H1 (cell line): Measurements from ENCODE around the gene CD47. TPM values are rescaled to one million over a fixed set of nuclear protein-coding genes. Genes with fewer than 3 reads are reported as not detected.

Source experiments
- CTCF ChIA-PET: fragments of 300-600 bp; sonication (Branson Sonifier 250); formaldehyde crosslinking; loops from one replicate; lab custom pipeline; 2021; ENCODE audit not compliant: partially characterized antibody; lab: Charles Lee
- POLR2A ChIA-PET: fragments of 300-600 bp; sonication (Branson Sonifier 250); formaldehyde crosslinking; loops from one replicate; lab custom pipeline; 2021; ENCODE audit warnings: inconsistent platforms; ENCODE audit not compliant: partially characterized antibody; lab: Charles Lee
- DNase-seq, 2 experiments: peaks; one replicate each; pipeline versions ENCODE4 v3.0.0 to v3.0.0-alpha.2; 2010 to 2022; ENCODE audit warnings: low spot score in 2 of 2, low read depth in 1 of 2, mixed read lengths in 1 of 2
- FAIRE-seq: peaks from 2 replicates; lab custom pipeline; 2011; peaks lifted over from hg19 to GRCh38; lab: Jason Lieb, UNC
- H2AFZ ChIP-seq: 2 replicates; pipeline ENCODE4 v1.8.1; 2012; ENCODE audit warnings: low read length, inconsistent platforms
- H2AK5ac ChIP-seq: 2 replicates; pipeline ENCODE4 v1.6.1; 2013; ENCODE audit warnings: low read depth, low read length
- H2BK120ac ChIP-seq: replicated peaks from 2 replicates; pipeline ENCODE3; 2013; ENCODE audit warnings: low read depth, low read length, inconsistent platforms
- H2BK12ac ChIP-seq: 2 replicates; pipeline ENCODE4 v1.6.1; 2013; ENCODE audit warnings: low read depth, low read length
- H2BK15ac ChIP-seq: 2 replicates; pipeline ENCODE4 v1.6.1; 2013; ENCODE audit warnings: low read length
- H2BK20ac ChIP-seq: 2 replicates; pipeline ENCODE4 v1.6.1; 2013; ENCODE audit warnings: low read length
- H2BK5ac ChIP-seq: 2 replicates; pipeline ENCODE4 v1.6.1; 2013; ENCODE audit warnings: low read depth, low read length
- H3K14ac ChIP-seq: 2 replicates; pipeline ENCODE4 v1.6.1; 2013; ENCODE audit warnings: inconsistent platforms; ENCODE audit not compliant: insufficient read length
- H3K18ac ChIP-seq: 2 replicates; pipeline ENCODE4 v1.6.1; 2013; ENCODE audit warnings: low read length; ENCODE audit errors: extremely low read depth
- H3K23ac ChIP-seq: 2 replicates; pipeline ENCODE4 v1.6.1; 2013; ENCODE audit warnings: inconsistent platforms; ENCODE audit not compliant: insufficient read length
- H3K23me2 ChIP-seq: 2 replicates; pipeline ENCODE4 v1.6.1; 2013; ENCODE audit warnings: low read depth, low read length
- H3K27ac ChIP-seq: 2 replicates; pipeline ENCODE4 v1.6.1; 2011; ENCODE audit warnings: low read depth, low read length, inconsistent platforms
- H3K27me3 ChIP-seq, 4 experiments: replicated peaks in 1 of 4; 1 replicate in 1 of 4; 2 replicates in 3 of 4; pipeline versions ENCODE4 v1.6.1 to v1.8.1; 2011 to 2013; ENCODE audit warnings: low read length in 3 of 4, mild to moderate bottlenecking in 3 of 4, inconsistent platforms in 2 of 4, mixed read lengths in 2 of 4, moderate library complexity in 1 of 4; ENCODE audit not compliant: control insufficient read depth in 3 of 4, insufficient read depth in 3 of 4; ENCODE audit errors: extremely low read depth in 1 of 4
- H3K36me3 ChIP-seq, 4 experiments: 2 replicates each; pipeline versions ENCODE4 v1.6.1 to v1.8.1; 2011 to 2013; ENCODE audit warnings: mild to moderate bottlenecking in 4 of 4, low read length in 3 of 4, moderate library complexity in 2 of 4, control low read depth in 1 of 4, inconsistent platforms in 1 of 4; ENCODE audit not compliant: insufficient read depth in 4 of 4, control insufficient read depth in 2 of 4
- H3K4ac ChIP-seq: replicated peaks from 2 replicates; pipeline ENCODE3; 2013; ENCODE audit warnings: low read length, low read depth, mixed read lengths, inconsistent platforms; ENCODE audit not compliant: insufficient read length
- H3K4me1 ChIP-seq, 4 experiments: replicated peaks in 1 of 4; 1 replicate in 1 of 4; 2 replicates in 3 of 4; pipeline versions ENCODE4 v1.6.1 to v1.8.1; 2011 to 2013; ENCODE audit warnings: low read length in 3 of 4, inconsistent platforms in 2 of 4, mixed read lengths in 1 of 4; ENCODE audit not compliant: insufficient read depth in 4 of 4, control insufficient read depth in 3 of 4
- H3K4me2 ChIP-seq, 2 experiments: 2 replicates each; pipeline versions ENCODE4 v1.6.1 to v1.8.1; 2011 to 2013; ENCODE audit warnings: low read depth in 2 of 2, low read length in 2 of 2, control low read depth in 1 of 2, inconsistent platforms in 1 of 2, mild to moderate bottlenecking in 1 of 2; ENCODE audit not compliant: insufficient read depth in 1 of 2
- H3K4me3 ChIP-seq, 4 experiments: fragments of 200-600, 300-600 bp in 1 of 4; sonication (generic), shearing (Covaris generic), sonication (Bioruptor Twin) in 1 of 4; 2 replicates each; pipeline versions ENCODE4 v1.5.1 to v1.8.1; 2011 to 2016; ENCODE audit warnings: low read length in 4 of 4, low read depth in 3 of 4, control low read depth in 2 of 4, inconsistent platforms in 2 of 4, mild to moderate bottlenecking in 2 of 4, mixed read lengths in 1 of 4, moderate library complexity in 1 of 4; ENCODE audit not compliant: insufficient read depth in 2 of 4; ENCODE audit errors: extremely low read depth in 1 of 4
- H3K56ac ChIP-seq: replicated peaks from 2 replicates; pipeline ENCODE3; 2013; ENCODE audit warnings: low read depth, mild to moderate bottlenecking, mixed read lengths, low read length, inconsistent platforms; ENCODE audit not compliant: insufficient read length
- H3K79me1 ChIP-seq: 2 replicates; pipeline ENCODE4 v1.6.1; 2013; ENCODE audit warnings: low read depth, low read length, control low read depth
- H3K79me2 ChIP-seq, 2 experiments: 2 replicates each; pipeline versions ENCODE4 v1.6.1 to v1.8.1; 2012 to 2013; ENCODE audit warnings: low read length in 2 of 2, mild to moderate bottlenecking in 2 of 2, inconsistent platforms in 1 of 2; ENCODE audit not compliant: insufficient read depth in 2 of 2, control insufficient read depth in 1 of 2
- H3K9ac ChIP-seq, 4 experiments: replicated peaks in 1 of 4; 1 replicate in 1 of 4; 2 replicates in 3 of 4; pipeline versions ENCODE4 v1.6.1 to v1.8.1; 2011 to 2013; ENCODE audit warnings: low read depth in 3 of 4, low read length in 3 of 4, control low read depth in 2 of 4, mild to moderate bottlenecking in 2 of 4, moderate library complexity in 2 of 4, inconsistent platforms in 1 of 4; ENCODE audit errors: extremely low read depth in 1 of 4
- H3K9me3 ChIP-seq, 2 experiments: 2 replicates each; pipeline versions ENCODE4 v1.6.1 to v1.8.1; 2012 to 2013; ENCODE audit warnings: mild to moderate bottlenecking in 2 of 2, moderate library complexity in 2 of 2, control low read depth in 1 of 2, inconsistent platforms in 1 of 2, low read depth in 1 of 2, low read length in 1 of 2, mixed read lengths in 1 of 2; ENCODE audit not compliant: insufficient read depth in 2 of 2
- H4K20me1 ChIP-seq, 2 experiments: replicated peaks in 1 of 2; 2 replicates each; pipeline versions ENCODE3 to v1.8.1; 2011 to 2013; ENCODE audit warnings: inconsistent platforms in 2 of 2, low read length in 2 of 2, mild to moderate bottlenecking in 1 of 2; ENCODE audit not compliant: insufficient read depth in 2 of 2, control insufficient read depth in 1 of 2
- H4K5ac ChIP-seq: 2 replicates; pipeline ENCODE4 v1.6.1; 2013; ENCODE audit warnings: low read length, low read depth, mixed read lengths, inconsistent platforms; ENCODE audit not compliant: insufficient read length
- H4K8ac ChIP-seq: 2 replicates; pipeline ENCODE4 v1.8.0; 2013; ENCODE audit warnings: mild to moderate bottlenecking, moderate library complexity, low read length, inconsistent platforms; ENCODE audit not compliant: insufficient read depth; ENCODE audit errors: extremely low read depth
- H4K91ac ChIP-seq: replicated peaks from 2 replicates; pipeline ENCODE3; 2013; ENCODE audit warnings: low read length, mixed read lengths, inconsistent platforms; ENCODE audit not compliant: insufficient read length
- BACH1 ChIP-seq: IDR thresholded peaks from 2 replicates; pipeline ENCODE4 v1.6.1; 2012; ENCODE audit warnings: low read length, improper control_type of control experiment
- CBX5 ChIP-seq: fragments of 300-800, 300-1000 bp; sonication (generic); IDR thresholded peaks from 2 replicates; pipeline ENCODE4 v1.7.1; 2016; ENCODE audit warnings: antibody characterized with exemption, low read length, low read depth
- RXRA ChIP-seq: IDR thresholded peaks from 2 replicates; pipeline ENCODE4 v1.6.1; 2011; ENCODE audit warnings: low read depth, mild to moderate bottlenecking, low read length, moderate library complexity; ENCODE audit not compliant: insufficient read depth
- YY1 ChIP-seq: IDR thresholded peaks from 2 replicates; pipeline ENCODE4 v1.6.1; 2011; ENCODE audit warnings: low read depth, mild to moderate bottlenecking, low read length
- WGBS, 2 experiments: shearing (Covaris generic) in 1 of 2; methylation state at CpG; one replicate each; pipeline versions ENCODE4 v1.1.6 to v1.1.7; 2013 to 2015; ENCODE audit warnings: low lambda C conversion rate in 2 of 2, mixed read lengths in 2 of 2, inconsistent platforms in 1 of 2, low coverage in 1 of 2, missing lambda C conversion rate in 1 of 2; ENCODE audit not compliant: insufficient replicate concordance in 2 of 2, insufficient coverage in 1 of 2, insufficient read length in 1 of 2; ENCODE audit errors: extremely low coverage in 1 of 2, missing lambda C conversion rate in 1 of 2; 5-methylcytosine and 5-hydroxymethylcytosine counted together
- polyA plus RNA-seq, 7 experiments: library from polyadenylated mRNA; depleted of rRNA in 3 of 7; stranded (reverse) in 5 of 7; unstranded in 2 of 7; fragments of >200 nt in 5 of 7; fragments of 200-250 nt in 2 of 7; gene quantifications; 1 replicate in 5 of 7; 2 replicates in 1 of 7; 4 replicates in 1 of 7; pipeline versions ENCODE4 v1.2.1 to v1.2.3, GENCODE V29; 2011 to 2013; ENCODE audit warnings: missing spikeins in 2 of 7, mixed read lengths in 2 of 7
- total RNA-seq: library from RNA; stranded (reverse); fragmentation: NEBNext Ultra II Directional; extraction: Animal tissue kit (Norgen Biotek cat#: 25700); gene quantifications from 2 replicates; pipeline ENCODE4 v1.2.1, GENCODE V29; 2021
- TF ChIP-seq, protein P1 (sequence below): IDR thresholded peaks from 2 replicates; pipeline ENCODE4 v1.6.1; 2012; ENCODE audit warnings: low read length, inconsistent platforms

CD47 gene
- total and polyA plus RNA-seq, 2 of the 8 experiments (the other 6 are each of a cell fraction or from before 2014, with no cell fraction given): 14.4 to 19.3 TPM

DNA sequence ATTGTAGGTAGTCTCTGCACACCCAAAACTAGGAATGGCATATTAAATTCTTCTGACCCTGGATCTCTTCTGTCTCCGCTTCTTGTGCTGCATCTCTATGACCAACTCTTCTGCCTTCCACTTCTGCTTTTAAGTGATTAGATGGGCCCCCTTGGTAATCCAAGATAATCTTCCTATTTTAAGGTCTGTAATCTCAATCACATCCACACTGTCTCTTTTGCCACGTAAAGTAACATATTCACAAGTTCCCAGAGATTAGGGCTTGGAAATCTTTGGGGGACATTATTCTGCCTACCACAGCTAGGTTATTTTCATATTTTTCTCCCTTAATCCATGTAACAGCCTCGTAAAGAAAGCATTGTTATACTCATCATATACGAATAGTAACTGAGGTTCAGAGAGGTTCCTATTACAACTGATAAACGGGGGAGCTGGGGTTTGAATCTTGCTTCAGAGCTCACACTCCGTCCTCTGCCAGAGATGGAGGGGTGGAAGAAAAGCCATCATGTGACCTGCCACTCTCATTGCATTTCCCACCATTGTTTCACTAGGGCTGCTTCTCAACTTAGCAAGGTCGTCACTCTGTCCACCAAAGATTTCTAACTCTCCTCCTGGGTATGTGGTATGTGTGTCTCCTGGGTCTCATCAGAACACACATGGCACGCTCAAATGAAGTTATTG is 6.6 kb upstream of the CD47 start:
- Histone ChIP-seq H3K79me2 (no peaks in the 10 kb centered on the region), H3K9me3 (no peaks in the 10 kb centered on the region), H3K79me1 (no peaks in the 10 kb centered on the region), H2BK120ac (no peak overlapping the region), H3K27me3 (peaks cover 0 to 5% (median 2%) of the 10 kb centered on the region in 4 experiments; a peak in 4 of 7 replicates), H3K18ac (no peak overlapping the region), H3K4me2 (no peak overlapping the region), H3K4me1 (peaks cover 0 to 3% (median 0%) of the 10 kb centered on the region in 4 experiments; a peak in 1 of 7 replicates), H2BK20ac (no peak overlapping the region), H4K20me1 (no peaks in the 10 kb centered on the region), H2BK12ac (no peak overlapping the region), H2BK5ac (no peak overlapping the region), H3K36me3 (no peaks in the 10 kb centered on the region), H2BK15ac (no peak overlapping the region), H3K23me2 (no peaks in the 10 kb centered on the region), H3K27ac (no peak overlapping the region), H3K4ac (no peak overlapping the region), H3K9ac (no peak overlapping the region), H3K23ac (no peak overlapping the region), H2AFZ (0 out of 2 replicates have a peak overlapping the region, but pooled peaks have one; percentile 4), H3K14ac (no peak overlapping the region), H4K91ac (no peak overlapping the region), H4K8ac (no peak overlapping the region), H3K4me3 (no peak overlapping the region), H2AK5ac (no peak overlapping the region), H3K56ac (no peak overlapping the region), H4K5ac (no peak overlapping the region)
- TF ChIP-seq, protein P1, sequence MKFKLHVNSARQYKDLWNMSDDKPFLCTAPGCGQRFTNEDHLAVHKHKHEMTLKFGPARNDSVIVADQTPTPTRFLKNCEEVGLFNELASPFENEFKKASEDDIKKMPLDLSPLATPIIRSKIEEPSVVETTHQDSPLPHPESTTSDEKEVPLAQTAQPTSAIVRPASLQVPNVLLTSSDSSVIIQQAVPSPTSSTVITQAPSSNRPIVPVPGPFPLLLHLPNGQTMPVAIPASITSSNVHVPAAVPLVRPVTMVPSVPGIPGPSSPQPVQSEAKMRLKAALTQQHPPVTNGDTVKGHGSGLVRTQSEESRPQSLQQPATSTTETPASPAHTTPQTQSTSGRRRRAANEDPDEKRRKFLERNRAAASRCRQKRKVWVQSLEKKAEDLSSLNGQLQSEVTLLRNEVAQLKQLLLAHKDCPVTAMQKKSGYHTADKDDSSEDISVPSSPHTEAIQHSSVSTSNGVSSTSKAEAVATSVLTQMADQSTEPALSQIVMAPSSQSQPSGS: no peak
- no peak for TF ChIP-seq BACH1
- TF ChIP-seq RXRA: no peak
- TF ChIP-seq CBX5: no peak
- TF ChIP-seq YY1: no peak
- ChIA-PET POLR2A (no interaction called here), CTCF (interaction anchor here (0.5 to 0.7 kb wide), 2 partner anchors 299 to 441 kb away, joined by 3 read pairs; no protein-coding TSS in a partner anchor)
- FAIRE-seq: no peak
- no peak for DNase-seq
- 88% methylated on average over 8 of the region's 8 CpGs; no CpG with 5 or more reads in 1 of the 2 experiments for WGBS, 2 experiments
